HG02678 (cell line): ENCODE measurements around the gene URGCP.

ENCODE experiments used
- ATAC-seq: cut with Tn5 transposase; IDR thresholded peaks from one replicate; pipeline ENCODE4 v1.9.1; 2021; ENCODE audit warnings: mild to moderate bottlenecking, moderate library complexity; ENCODE audit not compliant: unreplicated experiment

URGCP gene

GRCh38 chr7:43876976-43877745, 29.2 kb downstream of the URGCP start:
- no peak for ATAC-seq

- ATAC-seq: no peak
Observed at GRCh38 chr7:43876241-43876640, 30.2 kb downstream of the URGCP start.

- no peak for ATAC-seq
Observed at GRCh38 chr7:43873300-43873699, 33.1 kb downstream of the URGCP start.

GRCh38 chr7:43872406-43873110, 33.8 kb downstream of the URGCP start:
- ATAC-seq: no peak

- no peak for ATAC-seq
Observed at GRCh38 chr7:43871064-43871463, 35.3 kb downstream of the URGCP start.

GRCh38 chr7:43870316-43870715, 36.1 kb downstream of the URGCP start:
- no peak for ATAC-seq

- peak; percentile 7 for ATAC-seq
Observed at GRCh38 chr7:43869867-43870240, 36.5 kb downstream of the URGCP start.

GRCh38 chr7:43869006-43869866, 37.2 kb downstream of the URGCP start, which contains the start of gene MRPS24:
Gene MRPS24 (minus strand): TSS chr7:43869517. CDS start chr7:43869495, 22 bp downstream.
- ATAC-seq: peak; percentile 90

- ATAC-seq: peak; percentile 0
Observed at GRCh38 chr7:43868681-43869005, 37.8 kb downstream of the URGCP start.

GRCh38 chr7:43868181-43868580, 38.2 kb downstream of the URGCP start:
- no peak for ATAC-seq

GRCh38 chr7:43865277-43865676, 41.1 kb downstream of the URGCP start:
- no peak for ATAC-seq

- no peak for ATAC-seq
Observed at GRCh38 chr7:43864126-43864525, 42.3 kb downstream of the URGCP start.

GRCh38 chr7:43856996-43857395, 49.4 kb downstream of the URGCP start:
- no peak for ATAC-seq

- no peak for ATAC-seq
Observed at GRCh38 chr7:43856316-43856715, 50.1 kb downstream of the URGCP start.

GRCh38 chr7:43855176-43855575, 51.2 kb downstream of the URGCP start:
- ATAC-seq: no peak

GRCh38 chr7:43851805-43852204, 54.6 kb downstream of the URGCP start:
- ATAC-seq: no peak

GRCh38 chr7:43850348-43851116, 55.9 kb downstream of the URGCP start:
- ATAC-seq: no peak

- no peak for ATAC-seq
Observed at GRCh38 chr7:43849047-43849446, 57.3 kb downstream of the URGCP start.

GRCh38 chr7:43847496-43847895, 58.9 kb downstream of the URGCP start:
- no peak for ATAC-seq

- no peak for ATAC-seq
Observed at GRCh38 chr7:43844662-43845061, 61.7 kb downstream of the URGCP start.

GRCh38 chr7:43844257-43844656, 62.1 kb downstream of the URGCP start:
- ATAC-seq: no peak
